IMR-90 (cell line): Measurements from ENCODE around the gene CENPV. TPM values are rescaled to one million over a fixed set of nuclear protein-coding genes. Genes with fewer than 3 reads are reported as not detected.

Experiments
- ATAC-seq: fragments of 200-7000 bp; cut with Tn5 transposase; 2 replicates; pipeline ENCODE4 v1.9.1; 2020; ENCODE audit warnings: low read depth, mild to moderate bottlenecking, moderate library complexity
- BruUV-seq: library from RNA; stranded (reverse); fragments of 400-500 nt; replicated peaks from 2 replicates; lab custom pipeline; 2021; lab: Mats Ljungman, UMichigan
- CTCF ChIA-PET: fragments of 300-600 bp; formaldehyde crosslinking; extraction: SDS; loops from one replicate; lab custom pipeline; 2021; ENCODE audit warnings: antibody characterized with exemption; lab: Yijun Ruan, JAX
- POLR2A ChIA-PET: fragments of 300-600 bp; sonication (Branson Sonifier 250); formaldehyde crosslinking; loops from one replicate; lab custom pipeline; 2022; ENCODE audit warnings: antibody characterized with exemption; ENCODE audit not compliant: unreplicated experiment; lab: Charles Lee
- DNase-seq: peaks from one replicate; pipeline ENCODE4 v3.0.0; 2013
- H2AFZ ChIP-seq: replicated peaks from 2 replicates; pipeline ENCODE3; 2013; ENCODE audit warnings: low read length, mild to moderate bottlenecking; ENCODE audit not compliant: poor library complexity
- H2AK5ac ChIP-seq: 2 replicates; pipeline ENCODE4 v1.6.1; 2013; ENCODE audit warnings: low read depth, low read length, inconsistent platforms
- H2AK9ac ChIP-seq: replicated peaks from 2 replicates; pipeline ENCODE3; 2013; ENCODE audit warnings: mild to moderate bottlenecking, low read depth, low read length, moderate library complexity; ENCODE audit not compliant: poor library complexity
- H2BK120ac ChIP-seq: 2 replicates; pipeline ENCODE4 v1.6.1; 2013; ENCODE audit warnings: low read depth, low read length, inconsistent platforms
- H2BK15ac ChIP-seq: 3 replicates; pipeline ENCODE4 v1.6.1; 2013; ENCODE audit warnings: low read depth, low read length, inconsistent platforms
- H2BK20ac ChIP-seq: 2 replicates; pipeline ENCODE4 v1.6.1; 2013; ENCODE audit warnings: low read depth, mild to moderate bottlenecking, inconsistent platforms, low read length, moderate library complexity
- H2BK5ac ChIP-seq: 2 replicates; pipeline ENCODE4 v1.6.1; 2013; ENCODE audit warnings: mild to moderate bottlenecking, low read depth, low read length, inconsistent platforms; ENCODE audit not compliant: poor library complexity, severe bottlenecking
- H3K14ac ChIP-seq: replicated peaks from 2 replicates; pipeline ENCODE4 v1.6.1; 2013; ENCODE audit warnings: low read depth, low read length, inconsistent platforms
- H3K18ac ChIP-seq: 2 replicates; pipeline ENCODE4 v1.6.1; 2013; ENCODE audit warnings: low read depth, low read length, control low read depth
- H3K23ac ChIP-seq: 2 replicates; pipeline ENCODE4 v1.6.1; 2013; ENCODE audit warnings: low read depth, low read length, inconsistent platforms
- H3K27ac ChIP-seq: 2 replicates; pipeline ENCODE4 v1.5.1; 2013; ENCODE audit warnings: mild to moderate bottlenecking, control low read depth, low read length; ENCODE audit not compliant: insufficient read depth
- H3K27me3 ChIP-seq: 2 replicates; pipeline ENCODE4 v1.6.1; 2013; ENCODE audit warnings: low read length; ENCODE audit not compliant: control insufficient read depth, insufficient read depth
- H3K36me3 ChIP-seq: 2 replicates; pipeline ENCODE4 v1.6.1; 2013; ENCODE audit warnings: low read length, mixed read lengths; ENCODE audit not compliant: control insufficient read depth, insufficient read depth
- H3K4ac ChIP-seq: 2 replicates; pipeline ENCODE4 v1.6.1; 2013; ENCODE audit warnings: low read depth, low read length, inconsistent platforms
- H3K4me1 ChIP-seq: 2 replicates; pipeline ENCODE4 v1.6.1; 2013; ENCODE audit warnings: low read length, mixed read lengths; ENCODE audit not compliant: control insufficient read depth, insufficient read depth
- H3K4me2 ChIP-seq: 2 replicates; pipeline ENCODE4 v1.6.1; 2013; ENCODE audit warnings: low read depth, mild to moderate bottlenecking, control low read depth, low read length, moderate library complexity
- H3K4me3 ChIP-seq: 2 replicates; pipeline ENCODE4 v1.5.1; 2013; ENCODE audit warnings: low read depth, mild to moderate bottlenecking, control low read depth, low read length, moderate library complexity; ENCODE audit not compliant: insufficient read depth
- H3K56ac ChIP-seq: 2 replicates; pipeline ENCODE4 v1.6.1; 2013; ENCODE audit warnings: low read length, inconsistent platforms; ENCODE audit not compliant: insufficient read depth; ENCODE audit errors: extremely low read depth
- H3K79me1 ChIP-seq, 2 experiments: 2 replicates each; pipeline ENCODE4 v1.6.1; 2013; ENCODE audit warnings: low read length in 2 of 2, inconsistent platforms in 1 of 2, low read depth in 1 of 2
- H3K9ac ChIP-seq: 2 replicates; pipeline ENCODE4 v1.6.1; 2013; ENCODE audit warnings: low read depth, low read length, control low read depth
- H3K9me1 ChIP-seq: 2 replicates; pipeline ENCODE4 v1.6.1; 2013; ENCODE audit warnings: low read length, inconsistent platforms; ENCODE audit not compliant: insufficient read depth
- H3K9me3 ChIP-seq: 2 replicates; pipeline ENCODE4 v1.6.1; 2013; ENCODE audit warnings: low read length; ENCODE audit not compliant: control insufficient read depth, insufficient read depth
- H4K20me1 ChIP-seq: 2 replicates; pipeline ENCODE4 v1.6.1; 2013; ENCODE audit warnings: low read length, inconsistent platforms; ENCODE audit not compliant: insufficient read depth
- H4K5ac ChIP-seq: 2 replicates; pipeline ENCODE4 v1.6.1; 2013; ENCODE audit warnings: mild to moderate bottlenecking, low read depth, low read length, control low read depth
- H4K8ac ChIP-seq, 2 experiments: 2 replicates each; pipeline ENCODE4 v1.6.1; 2013; ENCODE audit warnings: low read depth in 2 of 2, low read length in 2 of 2, control low read depth in 1 of 2, inconsistent platforms in 1 of 2
- H4K91ac ChIP-seq: 2 replicates; pipeline ENCODE4 v1.6.1; 2013; ENCODE audit warnings: low read depth, low read length, inconsistent platforms; ENCODE audit not compliant: insufficient read depth
- BHLHE40 ChIP-seq: fragments of 150-350 bp; IDR thresholded peaks from 2 replicates; pipeline ENCODE4 v1.6.1; 2016; ENCODE audit warnings: mild to moderate bottlenecking, low read depth, low read length
- CEBPB ChIP-seq: IDR thresholded peaks from 2 replicates; pipeline ENCODE4 v1.6.1; 2012; ENCODE audit warnings: low read depth, low read length, improper control_type of control experiment
- CHD1 ChIP-seq: IDR thresholded peaks from 2 replicates; pipeline ENCODE4 v1.6.1; 2012; ENCODE audit warnings: low read depth, low read length, improper control_type of control experiment
- CTCF ChIP-seq: conservative IDR thresholded peaks from 2 replicates; pipeline ENCODE4 v1.5.1; 2012; ENCODE audit warnings: mild to moderate bottlenecking, low read depth, low read length, improper control_type of control experiment
- ELK1 ChIP-seq: fragments of 150-350 bp; IDR thresholded peaks from 2 replicates; pipeline ENCODE4 v1.6.1; 2016; ENCODE audit warnings: low read depth, mild to moderate bottlenecking, low read length, moderate library complexity, borderline replicate concordance
- FOS ChIP-seq: fragments of 150-350 bp; IDR thresholded peaks from 2 replicates; pipeline ENCODE4 v1.6.1; 2016; ENCODE audit warnings: low read depth, low read length
- MAFK ChIP-seq: IDR thresholded peaks from 2 replicates; pipeline ENCODE4 v1.6.1; 2012; ENCODE audit warnings: low read depth, low read length, improper control_type of control experiment
- MAZ ChIP-seq: IDR thresholded peaks from 2 replicates; pipeline ENCODE4 v1.6.1; 2012; ENCODE audit warnings: low read depth, mild to moderate bottlenecking, low read length, improper control_type of control experiment, moderate library complexity, borderline replicate concordance
- MXI1 ChIP-seq: IDR thresholded peaks from 2 replicates; pipeline ENCODE4 v1.6.1; 2012; ENCODE audit warnings: low read depth, mild to moderate bottlenecking, low read length, moderate library complexity, borderline replicate concordance
- NFE2L2 ChIP-seq: fragments of 150-350 bp; IDR thresholded peaks from 2 replicates; pipeline ENCODE4 v1.6.1; 2016; ENCODE audit warnings: low read depth, mild to moderate bottlenecking, low read length
- POLR2A ChIP-seq: IDR thresholded peaks from 2 replicates; pipeline ENCODE4 v1.6.1; 2012; ENCODE audit warnings: mild to moderate bottlenecking, low read depth, low read length
- RAD21 ChIP-seq: IDR thresholded peaks from 2 replicates; pipeline ENCODE4 v1.6.1; 2012; ENCODE audit warnings: low read length, improper control_type of control experiment
- RCOR1 ChIP-seq: IDR thresholded peaks from 2 replicates; pipeline ENCODE4 v1.6.1; 2012; ENCODE audit warnings: mild to moderate bottlenecking, low read length, improper control_type of control experiment; ENCODE audit not compliant: insufficient replicate concordance
- RFX5 ChIP-seq: IDR thresholded peaks from 2 replicates; pipeline ENCODE4 v1.8.0; 2012; ENCODE audit warnings: low read depth, mild to moderate bottlenecking, low read length, moderate library complexity
- SMC3 ChIP-seq: fragments of 150-350 bp; IDR thresholded peaks from 2 replicates; pipeline ENCODE4 v1.6.1; 2016; ENCODE audit warnings: low read depth, mild to moderate bottlenecking, antibody characterized with exemption, low read length, moderate library complexity
- USF2 ChIP-seq: fragments of 150-350 bp; IDR thresholded peaks from 2 replicates; pipeline ENCODE4 v1.6.1; 2017; ENCODE audit warnings: mild to moderate bottlenecking, antibody characterized with exemption, low read length, low read depth
- WGBS, 2 experiments: methylation state at CpG; one replicate each; pipeline versions ENCODE4 v1.1.5 to v1.1.7; 2013; ENCODE audit warnings: missing lambda C conversion rate in 2 of 2; ENCODE audit not compliant: insufficient read length in 1 of 2; ENCODE audit errors: extremely low coverage in 2 of 2; 5-methylcytosine and 5-hydroxymethylcytosine counted together
- dilution Hi-C: fragments of 300-500 bp; cut with HindIII; formaldehyde crosslinking; loops from one replicate; pipeline ENCODE4 v1.14.3; 2018; ENCODE audit warnings: low sequenced_read_pairs; ENCODE audit not compliant: unreplicated experiment
- in situ Hi-C: fragments of 300-500 bp; cut with MboI; formaldehyde crosslinking; loops from 3 replicates; pipeline ENCODE4 v1.14.3; 2019; ENCODE audit warnings: low sequenced_read_pairs, inconsistent platforms, mixed read lengths
- intact Hi-C: fragments of 100-400 bp; cut with micrococcal nuclease; formaldehyde crosslinking; loops from 2 replicates; pipeline ENCODE4 v1.10.0; 2022
- polyA plus RNA-seq, 3 experiments: library from polyadenylated mRNA; depleted of rRNA; stranded (reverse); fragments of >200 nt; gene quantifications; 2 replicates each; pipeline ENCODE4 v1.2.3, GENCODE V29; 2012; ENCODE audit warnings: low replicate concordance in 1 of 3
- total RNA-seq: library from RNA; depleted of rRNA; stranded (reverse); fragments of >200 nt; gene quantifications from 2 replicates; pipeline ENCODE4 v1.2.3, GENCODE V29; 2012

The CENPV gene
- total and polyA plus RNA-seq, 2 of the 4 experiments (the other 2 are of a cell fraction): 35.3 to 49.8 TPM

- in situ Hi-C loops: no loop called here
These were observed 26.3 kb downstream of the CENPV start for GRCh38 chr17:16327018-16327417.

More at GRCh38 chr17:16327018-16327417, 26.3 kb downstream of the CENPV start:
- Histone ChIP-seq H3K56ac (no peak overlapping the region), H4K91ac (no peak overlapping the region), H3K4me2 (no peak overlapping the region), H2BK120ac (no peak overlapping the region), H2BK20ac (no peak overlapping the region), H2AFZ (no peak overlapping the region), H3K79me1 (peaks cover 0 to 4% of the 10 kb centered on the region in 2 experiments; a peak in 2 of 4 replicates), H2BK5ac (no peak overlapping the region), H3K9me1 (peaks cover 9% of the 10 kb centered on the region), H2AK9ac (no peak overlapping the region), H3K14ac (no peak overlapping the region), H4K5ac (no peak overlapping the region), H3K9ac (no peak overlapping the region), H3K23ac (no peak overlapping the region), H3K18ac (no peak overlapping the region), H4K8ac (no peak overlapping the region), H3K36me3 (peaks cover 5% of the 10 kb centered on the region), H3K27me3 (no peaks in the 10 kb centered on the region), H3K4me3 (no peak overlapping the region), H3K4me1 (0 out of 2 replicates have a peak, but pooled peaks cover 2% of the 10 kb centered on the region), H2AK5ac (no peak overlapping the region), H3K9me3 (no peaks in the 10 kb centered on the region), H3K27ac (no peak overlapping the region), H2BK15ac (no peak overlapping the region), H3K4ac (no peak overlapping the region), H4K20me1 (no peaks in the 10 kb centered on the region)
- no peak for TF ChIP-seq MAFK
- TF ChIP-seq CTCF: no peak
- TF ChIP-seq RFX5: no peak
- no peak for TF ChIP-seq SMC3
- TF ChIP-seq MXI1: no peak
- TF ChIP-seq POLR2A: no peak
- TF ChIP-seq BHLHE40: no peak
- no peak for TF ChIP-seq RCOR1
- TF ChIP-seq RAD21: no peak
- no peak for TF ChIP-seq CHD1
- no peak for TF ChIP-seq ELK1
- TF ChIP-seq USF2: no peak
- TF ChIP-seq CEBPB: no peak
- TF ChIP-seq NFE2L2: no peak
- TF ChIP-seq FOS: no peak
- TF ChIP-seq MAZ: no peak
- CTCF ChIA-PET: no interaction called here
- dilution Hi-C loops (no loop called here), intact Hi-C loops (no loop called here)
- WGBS, 2 experiments: no CpG with 5 or more reads among the region's 3 CpGs
- no TSS peak for BruUV-seq
- ATAC-seq (no peak), DNase-seq (no peak)
- POLR2A ChIA-PET: no interaction called here
